GM21447 (cell line): ENCODE data around the gene PMEPA1.

ENCODE experiments used
- ATAC-seq: cut with Tn5 transposase; IDR thresholded peaks from one replicate; pipeline ENCODE4 v1.9.1; 2021; ENCODE audit not compliant: unreplicated experiment

The PMEPA1 gene

DNA sequence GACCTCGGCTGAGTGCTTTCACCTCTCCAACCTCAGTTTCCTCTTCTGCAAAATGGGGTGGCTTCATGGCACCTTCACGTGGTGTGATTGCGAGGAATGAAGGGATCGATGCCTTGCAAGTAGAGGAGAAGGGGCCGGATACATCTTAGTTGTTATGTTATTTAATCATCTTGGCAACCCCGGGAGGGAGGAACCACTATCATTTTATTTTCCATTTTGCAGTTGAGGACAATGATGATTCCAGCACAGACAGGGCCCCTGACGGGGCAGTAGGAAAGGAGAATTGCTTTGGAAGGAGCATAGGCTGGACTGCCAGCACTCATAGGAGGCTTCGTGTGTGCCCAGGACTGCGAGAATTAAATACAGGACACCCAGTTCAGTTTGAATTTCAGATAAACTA, 2.5 kb upstream of the PMEPA1 start:
- ATAC-seq, result no peak

DNA sequence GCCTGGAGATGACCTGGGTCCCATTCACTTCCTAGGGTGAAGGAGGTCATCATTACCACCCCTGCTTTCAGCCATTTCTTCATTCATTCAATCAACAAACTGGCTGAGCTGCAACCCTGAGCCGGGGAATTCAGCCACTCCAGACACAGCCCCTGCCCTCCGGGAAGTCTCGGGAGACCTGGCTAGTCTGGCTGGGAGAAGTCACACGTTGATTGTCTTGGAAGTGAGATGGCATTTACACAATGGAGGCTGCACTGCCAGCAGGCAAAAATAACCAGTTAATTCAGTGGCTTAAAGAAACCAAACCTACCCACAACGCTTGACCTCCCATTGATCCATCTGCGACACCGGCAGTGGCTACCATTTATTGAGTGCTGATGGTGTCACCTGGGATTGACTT, 2.0 kb upstream of the PMEPA1 start:
- ATAC-seq, result no peak

DNA sequence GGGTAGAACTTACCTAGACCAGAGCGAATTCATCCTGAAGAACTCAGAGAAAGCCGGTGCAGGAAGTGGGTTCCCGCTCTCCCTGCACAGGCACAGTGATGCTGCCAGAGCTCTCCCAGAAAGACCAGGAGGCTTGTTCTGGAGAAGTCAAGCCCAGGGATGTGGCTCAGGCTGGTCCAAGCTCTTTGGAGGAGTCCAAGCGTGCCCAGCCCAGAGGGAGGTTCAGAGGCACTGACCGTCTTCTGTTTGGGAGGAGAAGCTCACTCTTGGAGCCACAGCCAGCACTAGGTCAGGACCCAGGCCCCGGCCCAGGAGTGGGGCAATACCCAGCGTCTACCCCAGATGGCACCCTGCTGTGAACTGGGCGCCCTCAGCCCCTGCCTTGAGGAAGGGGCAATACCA, 1.5 kb upstream of the PMEPA1 start:
- ATAC-seq, result no peak

DNA sequence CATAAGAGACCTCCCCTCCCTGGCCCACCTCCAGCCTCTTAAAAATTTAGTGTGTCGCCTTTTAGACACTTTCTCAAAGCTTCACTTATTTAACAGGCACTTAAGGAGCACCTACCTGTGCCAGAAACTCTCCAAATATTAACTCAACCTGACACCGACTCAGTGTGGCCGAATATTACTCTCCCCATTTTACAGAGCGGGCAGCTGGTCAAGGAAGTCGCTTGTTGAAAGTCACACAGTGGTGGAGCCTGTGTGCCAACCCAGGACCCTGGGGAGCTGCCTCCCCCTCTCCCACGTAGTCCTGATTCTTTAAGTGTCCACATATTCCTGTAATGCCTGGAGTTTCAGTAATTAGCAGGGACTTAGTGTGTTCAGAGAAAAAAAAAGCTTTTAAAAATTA, 1.0 kb upstream of the PMEPA1 start:
- no peak for ATAC-seq

DNA sequence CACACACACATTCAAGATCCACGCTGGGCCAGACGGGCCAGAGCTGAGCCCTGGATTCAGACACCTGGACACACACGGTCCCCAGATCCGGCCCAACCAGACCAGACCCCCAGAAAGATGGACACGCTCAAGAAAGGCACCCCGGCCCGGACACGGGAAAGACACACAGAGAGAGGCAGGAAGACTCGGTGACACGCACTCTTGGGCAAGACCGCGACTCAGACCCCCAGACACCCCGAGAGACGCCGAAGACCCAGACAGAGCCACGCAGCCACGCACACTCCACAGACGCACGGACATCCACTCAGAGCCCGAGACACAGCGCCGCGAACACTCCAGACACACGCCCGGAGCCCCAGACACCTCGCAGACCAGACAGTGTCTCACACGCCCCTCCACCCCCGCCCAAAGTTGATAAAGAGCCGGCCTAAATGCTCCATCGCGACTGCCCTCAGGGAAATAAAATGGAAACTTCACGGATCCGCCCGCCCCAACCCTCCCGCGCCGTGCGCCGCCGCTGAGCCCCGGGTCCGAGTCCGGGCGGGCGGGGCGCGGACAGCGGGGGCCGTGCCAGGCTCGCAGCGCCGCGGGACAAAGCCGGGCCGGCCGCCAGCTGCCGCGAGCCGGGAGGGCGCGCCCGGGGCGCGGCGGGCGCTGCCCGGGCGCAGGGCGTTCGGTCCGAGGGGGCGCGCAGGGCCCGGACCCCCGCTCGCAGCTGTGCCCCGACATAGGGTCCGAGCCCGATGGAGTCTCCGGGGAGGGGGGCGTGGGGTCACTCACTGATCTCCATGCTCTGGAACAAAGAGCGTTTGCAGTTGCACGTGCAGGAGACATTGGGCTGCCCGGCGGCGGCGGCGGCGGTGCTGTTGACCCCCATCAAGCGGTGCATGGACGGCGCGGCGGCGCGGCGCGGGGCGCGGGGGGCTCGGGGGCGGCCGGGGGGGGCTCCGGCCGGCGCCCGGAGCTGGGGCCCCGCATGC, 831 bp downstream of the PMEPA1 start:
- no peak for ATAC-seq

DNA sequence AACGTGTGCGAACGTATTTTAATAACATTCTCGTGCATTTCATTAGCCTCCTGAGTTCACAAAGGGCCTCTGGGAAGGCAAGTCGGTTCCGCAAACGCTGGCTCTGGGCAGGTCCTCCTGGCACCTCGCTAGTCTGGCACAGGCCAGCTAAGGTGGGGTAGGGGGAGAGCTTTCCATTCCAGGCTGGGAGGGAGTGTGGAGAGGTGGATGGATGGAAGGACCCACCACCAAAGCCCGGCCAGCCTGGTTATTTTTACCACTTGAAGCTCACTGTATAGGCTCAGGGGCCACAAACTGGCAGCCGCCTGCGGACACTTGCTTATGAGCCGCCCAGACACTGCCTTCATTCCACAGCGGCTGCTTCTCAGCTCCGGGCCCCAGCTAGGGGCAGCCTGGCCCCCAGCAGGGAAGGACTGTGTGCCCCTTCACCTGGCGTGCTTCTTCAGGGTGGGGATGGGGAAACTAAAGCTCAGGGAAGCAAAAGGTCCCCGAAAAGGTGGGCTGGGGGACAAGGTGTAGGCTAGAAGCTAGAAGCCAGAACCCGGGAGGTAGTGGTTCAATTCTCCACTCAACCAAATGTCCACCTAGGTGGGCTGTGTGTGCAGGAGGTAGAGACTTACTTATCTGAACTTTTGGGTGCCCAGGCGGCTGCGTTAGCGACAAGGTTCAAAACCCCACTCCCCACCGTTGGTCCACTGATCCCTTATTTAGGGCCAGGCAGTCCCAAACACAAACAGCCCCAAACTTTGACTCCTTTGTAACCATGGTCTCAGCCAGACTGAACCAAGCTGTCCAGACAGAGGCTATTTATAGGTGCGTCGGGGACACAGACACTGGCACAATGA, 1.7 kb downstream of the PMEPA1 start:
- no peak for ATAC-seq

DNA sequence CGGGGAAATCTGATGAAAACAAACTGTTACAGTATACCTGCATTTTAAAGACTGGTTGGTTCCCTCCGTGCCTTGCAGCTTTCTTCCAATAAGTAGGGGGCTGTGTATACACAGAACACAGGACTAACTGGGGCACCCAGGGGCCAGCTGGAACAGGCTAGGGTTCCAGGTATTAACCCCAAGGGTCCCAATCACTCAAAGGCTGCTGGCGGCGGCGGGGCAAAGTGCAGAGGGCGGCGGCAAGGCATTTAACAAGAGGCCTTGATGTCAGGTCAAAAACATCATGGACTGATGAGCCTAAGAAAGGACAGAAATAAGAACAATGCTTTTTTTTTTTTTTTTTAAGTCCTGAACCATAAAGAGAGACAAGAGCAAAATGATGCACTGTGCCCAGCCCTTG, 2.5 kb downstream of the PMEPA1 start:
- no peak for ATAC-seq

DNA sequence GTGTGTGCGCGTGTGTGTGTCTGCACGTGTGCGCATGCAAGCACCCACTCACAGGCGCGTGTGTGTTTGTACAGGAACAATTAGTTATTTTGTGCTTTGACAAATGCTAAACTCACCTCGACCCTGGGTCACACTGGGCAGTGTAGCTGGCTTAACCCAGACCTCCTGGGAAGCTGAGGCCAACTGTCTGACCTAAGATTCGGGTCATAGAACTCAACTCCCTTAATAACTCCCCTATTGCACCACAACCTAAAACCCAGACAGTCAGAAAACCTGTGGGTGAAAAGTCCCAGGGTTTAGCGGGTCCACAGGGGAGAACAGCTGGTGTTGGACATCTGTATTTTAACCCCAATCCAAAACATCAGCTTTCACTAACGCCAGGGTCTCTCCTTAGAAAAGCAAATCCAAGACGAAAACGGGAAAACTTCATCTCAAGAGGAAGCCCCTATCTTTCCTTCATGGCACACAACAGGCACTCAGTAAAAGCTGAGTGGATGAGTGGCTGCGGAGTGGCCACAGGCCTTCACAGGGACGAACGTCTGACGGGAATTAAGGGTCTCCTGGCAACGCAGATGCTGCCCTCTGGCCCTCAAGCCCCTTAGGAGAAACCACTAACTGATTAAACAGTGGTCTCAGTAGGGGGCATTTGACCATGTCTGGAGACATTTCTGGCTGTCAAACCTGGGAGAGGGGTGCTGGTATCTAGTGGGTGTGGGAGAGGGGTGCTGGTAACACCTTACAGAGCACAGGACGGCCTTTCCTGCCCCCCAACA, 4.5 kb downstream of the PMEPA1 start:
- no peak for ATAC-seq

DNA sequence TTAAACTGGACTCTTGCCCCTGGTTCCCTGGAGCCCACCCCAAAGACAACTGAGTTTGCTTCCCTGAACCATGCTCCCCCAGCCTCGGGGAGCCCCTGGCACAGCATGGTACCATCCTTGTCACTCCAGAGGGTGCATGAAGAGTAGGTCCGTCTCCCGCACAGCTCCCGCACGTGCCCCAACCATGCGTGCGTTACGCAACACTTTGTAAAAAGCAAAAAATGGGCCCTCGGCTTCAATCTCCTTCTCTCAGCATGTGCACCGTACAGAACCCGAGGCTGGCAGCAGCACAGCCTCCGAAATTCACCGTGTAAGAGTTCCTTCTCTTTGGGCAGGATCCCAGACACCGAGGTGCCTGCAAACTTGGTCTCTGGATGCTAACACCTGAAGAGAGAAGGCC, 5.6 kb downstream of the PMEPA1 start:
- no peak for ATAC-seq

DNA sequence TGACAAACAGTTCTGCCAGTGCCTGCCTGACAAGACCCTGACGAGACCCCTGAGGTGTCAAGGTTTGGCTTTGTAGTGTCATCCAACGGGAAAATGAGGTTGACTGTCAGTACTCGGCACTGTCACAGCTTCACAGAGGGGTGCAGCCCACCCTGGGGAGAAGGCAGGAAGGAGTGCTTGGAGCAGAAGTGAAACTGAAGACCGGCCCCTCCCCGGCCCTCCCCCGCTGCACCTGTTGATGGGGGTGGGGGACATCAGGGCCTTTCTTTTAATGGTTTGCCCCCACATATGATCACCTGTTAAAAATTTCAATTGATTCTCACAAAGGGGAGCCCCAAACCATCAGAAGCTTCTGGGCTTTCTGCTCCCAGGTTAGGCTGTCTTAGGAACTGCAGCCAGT, 6.8 kb downstream of the PMEPA1 start:
- no peak for ATAC-seq

DNA sequence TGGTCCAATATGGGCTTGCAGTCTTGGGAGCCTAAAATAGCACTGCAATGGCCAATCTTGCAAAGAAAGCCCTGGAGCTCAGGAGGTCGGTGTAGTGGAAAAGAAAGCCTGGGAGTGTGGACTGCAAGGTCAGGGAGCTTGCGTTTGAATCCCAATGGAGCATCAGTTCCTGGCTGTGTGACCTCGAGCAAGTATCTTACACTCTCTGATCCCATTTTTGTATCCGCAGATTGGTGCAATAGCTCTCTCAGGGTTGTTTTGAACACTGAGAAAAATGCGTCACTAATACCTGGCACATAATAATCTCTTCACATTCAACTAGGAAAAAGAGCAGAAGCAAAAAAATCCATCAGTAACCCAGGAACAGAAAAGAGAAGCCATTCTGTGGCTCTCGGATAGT, 7.3 kb downstream of the PMEPA1 start:
- no peak for ATAC-seq

DNA sequence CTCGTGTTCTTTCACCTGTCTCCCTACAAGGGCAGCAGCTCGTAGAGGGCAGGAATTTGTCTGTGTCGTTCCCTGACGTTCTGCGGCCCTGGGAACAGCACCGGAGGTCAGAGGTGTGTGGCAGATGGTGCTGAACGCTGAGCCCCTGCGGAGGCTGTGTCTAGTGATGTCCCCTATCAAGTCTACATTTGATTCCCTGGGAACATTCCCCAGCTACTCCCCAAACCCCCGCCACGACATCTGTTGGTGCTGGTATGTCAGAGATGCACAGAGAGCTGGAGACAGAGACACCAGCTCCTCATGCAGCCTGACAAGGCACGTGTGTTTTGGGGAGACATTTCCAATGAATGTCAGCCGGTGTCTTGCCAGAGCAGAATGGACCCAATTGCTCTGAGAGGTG, 7.7 kb downstream of the PMEPA1 start:
- no peak for ATAC-seq

DNA sequence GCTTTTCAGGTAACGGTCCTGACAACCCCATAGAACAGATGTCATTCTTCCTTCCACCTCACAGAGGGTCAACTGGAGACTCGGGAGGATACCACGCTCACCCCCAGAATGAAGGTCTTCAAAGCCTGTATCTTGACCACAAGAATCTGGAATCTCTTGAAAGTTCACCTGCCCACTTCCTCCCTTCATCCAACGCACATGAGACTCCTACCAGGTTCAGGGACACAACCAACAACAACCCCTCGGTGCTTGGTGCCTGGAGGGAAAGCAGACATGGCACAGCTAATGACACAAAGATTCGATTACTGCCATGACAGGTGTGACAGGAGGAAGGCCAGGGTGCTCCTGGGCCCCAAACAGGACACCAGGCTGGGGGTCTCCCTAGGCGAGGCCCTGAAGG, 8.2 kb downstream of the PMEPA1 start:
- no peak for ATAC-seq

DNA sequence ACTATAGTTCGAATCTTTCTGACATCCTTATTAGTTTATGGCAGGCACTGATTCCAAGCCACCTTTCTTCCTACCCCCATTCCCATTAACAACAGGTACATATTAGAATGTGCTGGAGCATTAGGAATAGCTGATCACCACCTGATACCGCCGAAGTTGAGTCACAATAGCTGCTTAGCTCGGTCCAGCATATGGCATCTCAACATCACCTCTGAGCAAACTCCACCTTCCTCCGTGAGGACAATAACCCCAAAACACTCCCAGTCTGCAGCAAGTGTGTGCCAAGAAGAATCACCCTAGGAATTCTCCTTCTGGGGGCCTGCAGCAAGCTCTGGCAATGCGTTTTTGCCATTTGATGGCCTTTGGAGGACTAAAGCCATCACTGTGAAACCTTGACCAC, 8.7 kb downstream of the PMEPA1 start:
- ATAC-seq, result no peak

DNA sequence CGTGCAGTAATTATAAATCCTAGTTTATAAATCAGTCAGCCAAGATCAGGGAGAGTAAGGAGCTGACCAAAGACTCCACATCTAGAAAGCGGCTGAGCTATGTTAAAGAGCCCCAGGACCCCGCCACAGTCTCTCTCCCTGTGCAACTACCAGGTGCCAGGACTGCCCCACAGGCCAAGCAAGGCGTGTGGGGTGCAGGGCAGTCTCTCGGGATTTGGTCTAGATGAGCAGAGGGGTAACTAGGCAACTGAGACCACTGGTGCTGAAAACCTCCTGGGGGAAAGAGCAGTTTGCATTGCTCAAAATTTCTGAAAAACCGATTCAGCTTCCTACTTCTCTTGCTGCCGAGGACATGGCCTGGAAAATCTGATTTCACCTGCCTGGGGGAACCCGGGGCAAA, 10.4 kb downstream of the PMEPA1 start:
- no peak for ATAC-seq

DNA sequence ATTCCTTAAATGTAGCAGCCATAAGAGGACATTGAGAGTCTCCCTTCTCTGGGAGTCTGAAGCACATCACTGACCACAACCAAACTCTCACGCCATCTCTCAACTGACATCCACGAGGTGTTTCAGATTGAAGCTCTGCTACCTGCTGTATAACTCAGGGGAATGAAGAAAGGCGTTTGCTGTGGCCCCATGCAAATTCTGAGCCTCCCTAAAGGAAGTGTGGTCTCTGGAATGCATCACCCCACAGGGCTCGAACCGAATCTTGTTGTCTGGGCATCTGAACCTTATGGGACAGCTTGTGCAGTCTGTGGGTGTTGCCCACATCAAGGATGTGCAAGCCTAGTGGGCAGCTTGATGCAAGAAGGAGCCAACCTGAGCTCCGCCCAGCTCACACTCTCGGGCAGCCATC, 10.9 kb downstream of the PMEPA1 start:
- no peak for ATAC-seq

DNA sequence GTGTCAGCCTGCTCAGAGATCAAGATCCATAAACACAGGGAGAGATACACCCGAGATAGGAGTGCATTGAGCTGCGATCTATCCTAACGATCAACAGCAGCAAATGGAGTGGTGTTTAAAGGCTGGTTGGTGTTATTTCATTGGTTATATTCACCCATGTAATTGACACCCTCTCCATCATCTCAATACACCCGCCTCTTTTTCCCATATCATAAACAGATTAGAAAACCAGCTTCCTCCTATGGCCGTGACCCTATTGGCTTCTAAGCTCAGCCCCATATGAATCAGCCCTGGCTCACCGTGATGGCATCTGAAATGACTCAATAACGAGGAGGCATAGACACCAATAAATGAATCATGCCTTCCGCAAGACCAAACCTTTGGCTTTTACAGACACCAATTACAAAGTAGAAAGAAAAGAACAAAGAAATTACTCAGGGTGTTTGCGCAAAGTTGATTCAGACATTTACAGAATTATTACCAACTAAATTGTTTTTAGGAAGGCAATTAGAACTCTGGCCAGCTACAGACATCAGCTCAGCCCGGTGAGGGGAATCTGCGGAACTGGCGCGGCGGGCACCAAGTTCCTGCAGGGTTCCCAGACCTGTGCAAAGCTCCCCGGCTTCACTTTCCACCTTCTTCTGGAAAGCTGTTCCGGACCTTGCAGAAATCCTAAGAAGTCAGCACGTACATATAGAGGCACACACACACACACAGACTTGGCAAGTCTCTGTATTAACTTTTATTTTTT, 11.5 kb downstream of the PMEPA1 start:
- no peak for ATAC-seq

DNA sequence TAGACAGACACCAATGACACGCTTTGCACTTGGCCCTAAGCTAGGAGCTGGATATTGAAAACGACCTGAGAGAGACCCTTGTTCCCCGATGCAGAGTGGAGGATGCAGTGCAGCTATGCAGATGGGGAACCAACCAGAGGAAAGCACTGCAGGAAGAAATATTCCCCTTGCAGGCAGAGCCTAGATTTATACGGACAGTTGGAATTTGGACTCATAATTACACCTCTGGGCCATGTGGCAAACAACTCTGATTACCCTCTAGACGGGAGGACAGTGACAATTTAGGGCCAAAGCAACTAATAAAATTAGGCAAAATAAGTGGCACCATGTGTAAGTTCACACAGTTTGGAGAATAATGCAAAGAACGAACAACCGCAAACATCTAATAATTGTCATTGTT, 12.3 kb downstream of the PMEPA1 start:
- no peak for ATAC-seq

DNA sequence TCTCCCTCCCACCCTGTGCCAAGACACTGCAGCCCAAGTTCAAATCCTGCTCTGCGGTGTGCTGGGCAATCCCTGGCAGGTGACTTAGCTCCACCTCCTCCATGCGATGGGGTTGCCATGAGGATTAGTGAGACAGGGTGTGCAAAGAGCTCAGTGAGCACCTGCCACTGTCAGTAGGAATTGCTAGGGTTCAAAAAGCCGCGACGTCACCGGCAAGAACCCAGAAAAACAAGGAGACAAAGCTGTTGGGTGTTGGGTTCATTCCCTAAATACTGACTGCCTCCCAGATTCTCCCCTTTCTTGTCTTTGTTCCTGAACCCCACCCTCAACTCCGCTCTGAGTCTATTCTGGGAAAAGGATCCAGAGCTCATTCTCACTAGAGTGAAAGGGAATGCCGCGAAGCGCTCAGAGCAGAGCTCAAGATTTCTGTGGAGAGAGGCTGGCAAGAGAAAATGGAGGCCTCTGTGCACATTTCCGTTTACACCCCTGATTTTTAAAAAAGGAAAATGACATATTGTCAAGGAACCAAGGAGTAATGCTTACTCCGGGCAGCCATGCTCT, 13.3 kb downstream of the PMEPA1 start:
- no peak for ATAC-seq

DNA sequence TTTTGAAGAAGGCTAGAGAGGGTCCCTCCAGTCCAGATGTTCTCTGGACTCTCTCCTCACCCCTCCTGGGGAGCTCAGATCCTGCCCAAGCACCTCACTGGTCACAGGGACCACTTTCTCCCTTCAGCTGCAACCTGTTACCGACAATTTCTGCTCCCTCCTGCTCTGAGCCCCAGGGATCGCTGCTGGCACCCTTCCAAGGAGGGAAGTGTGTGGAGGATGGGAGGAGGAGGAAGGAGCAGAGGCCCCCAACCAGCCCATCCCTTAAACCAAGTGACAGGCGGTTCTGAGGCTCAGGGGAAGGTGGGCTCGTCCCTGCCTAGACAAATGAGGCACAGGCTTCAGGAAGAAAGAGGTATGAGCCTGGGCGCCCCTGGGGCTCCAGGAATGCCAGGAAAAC, 13.9 kb downstream of the PMEPA1 start:
- no peak for ATAC-seq
